ENCODE data around the gene PNLIPRP2.

PNLIPRP2 gene

DNA sequence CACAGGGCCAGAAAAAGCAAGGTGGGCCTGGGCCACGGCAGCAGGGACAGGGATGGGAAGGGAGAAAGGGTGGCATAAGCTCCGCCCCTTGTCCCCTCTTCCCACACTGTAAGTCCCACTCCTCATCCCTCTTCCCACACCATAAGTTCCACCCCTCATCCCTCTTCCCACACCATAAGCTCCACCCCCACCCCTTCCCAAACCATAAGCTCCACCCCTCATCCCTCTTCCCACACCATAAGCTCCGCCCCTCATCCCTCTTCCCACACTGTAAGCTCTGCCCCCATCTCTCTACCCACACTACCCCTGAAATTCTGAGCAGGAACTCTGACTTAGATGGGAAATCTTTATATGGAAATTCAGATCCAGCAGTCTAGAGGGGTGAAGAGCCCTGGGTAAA, 65.9 kb downstream of the PNLIPRP2 start:
- DNase-seq, result no peak

GRCh38 chr10:116687633-116688032, 66.9 kb downstream of the PNLIPRP2 start:
- no peak for DNase-seq

- no peak for DNase-seq
Observed at GRCh38 chr10:116688241-116688711, 67.5 kb downstream of the PNLIPRP2 start.

DNA sequence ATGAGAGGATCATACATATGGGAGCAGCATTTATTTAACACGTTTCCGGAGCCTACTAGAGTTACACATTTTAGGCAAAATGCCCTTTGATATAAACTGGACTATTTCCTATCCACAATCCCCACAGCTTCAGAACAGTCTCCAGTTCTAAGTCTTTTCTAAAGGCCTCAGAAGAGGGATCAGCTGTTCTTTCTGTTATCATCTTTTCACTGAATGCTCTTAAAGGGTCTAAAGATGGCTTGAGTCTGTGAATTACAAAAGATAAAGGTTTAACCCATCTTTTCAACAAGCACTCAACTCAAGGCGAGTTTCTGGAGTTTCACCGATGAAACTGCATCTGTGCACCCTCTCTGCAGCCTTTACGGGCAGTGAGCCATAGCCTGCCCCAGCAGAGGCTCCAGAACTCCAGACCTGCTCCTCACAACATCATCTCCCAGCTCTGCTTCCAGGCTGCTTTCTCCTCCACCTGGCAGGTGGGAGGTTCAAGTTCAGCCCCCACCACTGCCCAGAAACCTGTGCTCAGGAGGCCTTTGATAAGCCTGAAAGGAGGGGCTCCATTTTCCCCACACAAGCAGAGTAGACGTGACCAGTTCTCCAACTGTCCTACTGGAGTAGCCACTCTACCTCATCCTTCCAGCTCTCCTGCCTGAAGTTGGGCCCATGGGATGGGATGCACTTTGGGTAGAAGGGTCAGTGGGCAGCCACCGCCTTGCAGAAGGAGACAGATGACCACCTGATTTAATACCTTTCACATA, 68.2 kb downstream of the PNLIPRP2 start:
- DNase-seq, result no peak

DNA sequence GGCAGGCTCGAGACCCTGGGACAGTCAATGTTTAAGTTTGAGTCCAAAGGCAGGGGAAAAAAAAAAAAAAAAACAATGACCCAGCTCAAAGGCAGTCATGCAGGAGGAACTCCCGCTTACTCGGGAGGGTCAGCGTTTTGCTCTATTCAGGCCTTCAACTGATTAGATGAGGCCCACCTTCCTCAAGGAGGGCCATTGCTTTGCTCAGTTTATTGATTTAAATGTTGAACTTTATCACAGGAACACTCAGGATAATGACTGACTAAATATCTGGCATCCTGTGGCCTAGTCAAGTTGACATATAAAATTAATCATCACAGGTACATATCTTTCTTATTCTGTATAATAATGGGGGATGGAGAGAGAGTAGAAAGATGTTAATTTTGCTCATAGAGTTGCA, 69.0 kb downstream of the PNLIPRP2 start:
- no peak for DNase-seq

DNA sequence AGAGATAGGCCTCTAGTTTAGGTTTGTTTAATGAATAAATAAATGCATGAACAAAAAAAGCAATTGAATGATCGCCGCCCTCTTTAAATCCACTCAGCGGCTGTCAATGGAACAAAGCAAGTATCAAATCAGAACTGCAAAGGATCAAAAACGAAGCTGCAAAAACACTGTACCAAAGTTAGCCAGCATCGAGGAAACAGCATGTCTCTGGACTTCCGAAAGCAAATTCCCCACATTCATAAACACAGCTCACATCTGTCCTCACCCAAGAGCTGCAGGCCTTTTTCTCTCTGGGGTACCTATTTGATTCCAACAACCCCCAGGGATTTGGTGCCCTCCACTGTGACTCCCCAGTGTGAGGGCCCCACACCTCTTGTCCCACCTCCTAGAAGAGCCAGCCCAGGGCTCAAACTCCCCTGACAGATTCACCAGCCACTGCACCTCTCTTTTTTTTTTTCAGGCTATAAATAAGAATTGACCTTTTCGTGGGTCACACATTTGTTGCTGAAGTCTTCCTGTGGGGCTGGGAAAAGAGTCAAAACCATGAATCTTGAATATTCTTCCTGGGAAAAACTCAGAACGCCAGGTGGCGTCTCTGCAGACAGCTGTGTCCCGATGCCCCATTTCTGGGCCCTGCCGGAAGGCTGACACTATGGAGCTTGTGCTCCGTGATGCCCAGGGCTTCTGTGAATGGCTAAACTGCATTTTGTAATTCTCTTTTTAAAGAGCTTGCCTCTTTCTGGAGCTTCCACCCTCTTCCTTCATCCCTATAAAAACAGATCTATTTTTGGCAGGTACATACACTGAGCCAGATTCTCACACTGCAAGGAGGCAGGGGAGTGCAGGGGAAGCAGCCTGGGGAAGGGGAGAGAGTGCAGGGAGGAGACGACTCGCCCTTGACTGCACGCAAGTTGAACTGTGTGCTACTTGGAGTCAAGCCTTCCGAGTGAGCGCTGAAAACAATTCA, 69.9 kb downstream of the PNLIPRP2 start:
- no peak for DNase-seq

- DNase-seq, result no peak
Observed at GRCh38 chr10:116691635-116692034, 70.9 kb downstream of the PNLIPRP2 start.

GRCh38 chr10:116692225-116692624, 71.5 kb downstream of the PNLIPRP2 start:
- no peak for DNase-seq

DNA sequence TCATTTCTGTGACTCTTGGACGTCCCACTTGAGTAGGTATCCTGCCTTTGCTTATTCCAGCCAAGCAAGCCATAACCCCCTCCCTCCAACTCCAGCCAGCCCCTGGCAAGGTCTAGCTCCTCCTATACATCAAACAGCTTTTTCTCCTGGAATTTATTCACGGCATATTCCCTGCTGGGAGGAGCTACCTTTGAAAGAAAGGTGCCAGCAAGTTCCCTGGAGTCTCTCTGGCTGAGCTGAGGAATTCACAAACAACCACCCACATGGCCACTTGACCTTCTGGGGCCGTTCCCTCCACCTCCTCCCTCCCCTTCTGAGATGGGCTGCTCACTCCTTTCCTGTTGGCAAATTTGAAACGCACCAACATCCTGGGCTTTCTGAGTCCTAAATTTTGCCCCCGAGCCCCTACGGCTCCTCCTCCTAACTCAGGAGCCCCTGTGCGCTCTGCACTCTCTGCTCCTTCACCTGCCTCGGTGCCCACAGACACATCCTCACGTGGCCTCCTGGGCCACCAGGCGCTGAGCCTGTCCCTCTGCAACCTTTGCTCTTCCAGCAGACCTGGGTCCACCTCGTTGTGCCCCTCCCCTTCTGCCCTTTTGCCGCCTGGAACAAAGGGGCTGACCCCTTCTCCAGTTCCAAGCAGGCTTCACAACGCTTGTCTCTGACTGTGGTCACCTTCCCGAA, 73.6 kb downstream of the PNLIPRP2 start:
- DNase-seq, result no peak

All from NCI-H2171 treated with DMSO at 0.1 percent for 48 hours (cell line).